ENCODE measurements around the gene PDE4B. TPM values are rescaled to one million over a fixed set of nuclear protein-coding genes. Genes with fewer than 3 reads are reported as not detected.
A peak's percentile ranks its signal among the peaks of the same experiment; 100 is the strongest.

PDE4B gene
- total RNA-seq, 1 donor from 2014 or later, result 6.8 TPM

- intact Hi-C loops (cut with DNase I), result loop anchor here (5.0 kb wide), 1 partner anchor 113 kb away; no protein-coding TSS in a partner anchor
- no peak for DNase-seq (ENCODE audit: low spot score)
Observed at GRCh38 chr1:66334318-66334717, 541.6 kb downstream of the PDE4B start.

GRCh38 chr1:66335125-66335524 lies 542.4 kb downstream of the PDE4B start:
- intact Hi-C loops (cut with DNase I), result no loop called here
- DNase-seq (ENCODE audit: low spot score), result no peak

- DNase-seq (ENCODE audit: low spot score), result peak; percentile 90
- intact Hi-C loops (cut with DNase I), result no loop called here
Observed at GRCh38 chr1:66335859-66336640, 543.4 kb downstream of the PDE4B start.

- intact Hi-C loops (cut with DNase I), result no loop called here
Observed at GRCh38 chr1:66336641-66336990, 543.9 kb downstream of the PDE4B start.

GRCh38 chr1:66337249-66337648 lies 544.6 kb downstream of the PDE4B start:
- peak; percentile 79 for DNase-seq (ENCODE audit: low spot score)
- intact Hi-C loops (cut with DNase I), result no loop called here

More at GRCh38 chr1:66336641-66336990, 543.9 kb downstream of the PDE4B start:
- no peak for DNase-seq (ENCODE audit: low spot score)

- DNase-seq (ENCODE audit: low spot score), result no peak
- intact Hi-C loops (cut with DNase I), result no loop called here
Observed at GRCh38 chr1:66339944-66340343, 547.2 kb downstream of the PDE4B start.

- intact Hi-C loops (cut with DNase I), result no loop called here
- no peak for DNase-seq (ENCODE audit: low spot score)
Observed at GRCh38 chr1:66341446-66342089, 548.9 kb downstream of the PDE4B start.

GRCh38 chr1:66342707-66343106 lies 550.0 kb downstream of the PDE4B start:
- intact Hi-C loops (cut with DNase I), result no loop called here
- no peak for DNase-seq (ENCODE audit: low spot score)

- DNase-seq (ENCODE audit: low spot score), result no peak
- intact Hi-C loops (cut with DNase I), result no loop called here
Observed at GRCh38 chr1:66343569-66344325, 551.1 kb downstream of the PDE4B start.

- intact Hi-C loops (cut with DNase I), result no loop called here
- DNase-seq (ENCODE audit: low spot score), result no peak
Observed at GRCh38 chr1:66346057-66346795, 553.5 kb downstream of the PDE4B start.

GRCh38 chr1:66346873-66347272 lies 554.2 kb downstream of the PDE4B start:
- DNase-seq (ENCODE audit: low spot score), result no peak
- intact Hi-C loops (cut with DNase I), result no loop called here

GRCh38 chr1:66348776-66349175 lies 556.1 kb downstream of the PDE4B start:
- no peak for DNase-seq (ENCODE audit: low spot score)
- intact Hi-C loops (cut with DNase I), result loop anchor here (2.0 kb wide), 1 partner anchor 16 kb away; no protein-coding TSS in a partner anchor

- DNase-seq (ENCODE audit: low spot score), result no peak
- intact Hi-C loops (cut with DNase I), result loop anchor here (2.0 kb wide), 1 partner anchor 16 kb away; no protein-coding TSS in a partner anchor
Observed at GRCh38 chr1:66349242-66349641, 556.5 kb downstream of the PDE4B start.

- DNase-seq (ENCODE audit: low spot score), result no peak
- intact Hi-C loops (cut with DNase I), result no loop called here
Observed at GRCh38 chr1:66350001-66350547, 557.4 kb downstream of the PDE4B start.

- intact Hi-C loops (cut with DNase I), result no loop called here
- no peak for DNase-seq (ENCODE audit: low spot score)
Observed at GRCh38 chr1:66351478-66351877, 558.8 kb downstream of the PDE4B start.

GRCh38 chr1:66351913-66352312 lies 559.2 kb downstream of the PDE4B start:
- intact Hi-C loops (cut with DNase I), result no loop called here
- no peak for DNase-seq (ENCODE audit: low spot score)

- intact Hi-C loops (cut with DNase I), result no loop called here
- no peak for DNase-seq (ENCODE audit: low spot score)
Observed at GRCh38 chr1:66352792-66353191, 560.1 kb downstream of the PDE4B start.

GRCh38 chr1:66353257-66353656 lies 560.6 kb downstream of the PDE4B start:
- no peak for DNase-seq (ENCODE audit: low spot score)
- intact Hi-C loops (cut with DNase I), result no loop called here

All from cardiac septum (tissue), 1 donor.